K562 (cell line): ENCODE results near the gene DET1. TPM values are rescaled to one million over a fixed set of nuclear protein-coding genes. Genes with fewer than 3 reads are reported as not detected.

ENCODE experiments used
- KDM4B ChIP-seq, 2 experiments: fragments of 450-650 bp in 1 of 2; sonication (generic) in 1 of 2; IDR thresholded peaks; 2 replicates each; pipeline ENCODE4 v1.6.1; 2016 to 2017; ENCODE audit warnings: borderline replicate concordance in 2 of 2, antibody characterized with exemption in 1 of 2, low read depth in 1 of 2, mild to moderate bottlenecking in 1 of 2
- MGA ChIP-seq: fragments of 450-650 bp; IDR thresholded peaks from 2 replicates; pipeline ENCODE4 v1.6.1; 2016; ENCODE audit warnings: mild to moderate bottlenecking, moderate library complexity
- SMARCA5 ChIP-seq: fragments of 450-650 bp; IDR thresholded peaks from 2 replicates; pipeline ENCODE4 v1.6.1; 2016
- polyA plus RNA-seq, 8 experiments: library from polyadenylated mRNA; depleted of rRNA in 4 of 8; stranded (reverse) in 5 of 8; unstranded in 3 of 8; fragments of >200 nt; fragmentation: Nextera tagmentation in 2 of 8; fragmentation: Illumina TruSeq in 1 of 8; extraction: Ambion mirVana in 2 of 8; extraction: Trizol in 1 of 8; gene quantifications; 2 replicates each; pipeline versions ENCODE4 v1.2.1 to v1.2.3, GENCODE V29; 2011 to 2014; ENCODE audit warnings: inconsistent platforms in 1 of 8, missing spikeins in 1 of 8
- total RNA-seq, 7 experiments: library from RNA; depleted of rRNA in 6 of 7; stranded (reverse); fragments of >200 nt in 6 of 7; fragmentation: Illumina TruSeq in 2 of 7; extraction: Trizol in 2 of 7; gene quantifications; 2 replicates each; pipeline versions ENCODE4 v1.2.1 to v1.2.3, GENCODE V29; 2011 to 2021; ENCODE audit warnings: low replicate concordance in 1 of 7

The DET1 gene
- total and polyA plus RNA-seq, 9 of the 15 experiments (the other 6 are each of a cell fraction or from before 2014, with no cell fraction given), result 4.2 to 8.1 (median 6.0) TPM

- TF ChIP-seq MGA, result no peak
- no peak for TF ChIP-seq SMARCA5
- no peak for TF ChIP-seq KDM4B (IDR thresholded peaks at IDR 0.05; ENCODE audit: borderline replicate concordance in 2 of 2, low read depth in 1 of 2)
- TF ChIP-seq, all 486 proteins: peak for 0
These were observed 52.6 kb downstream of the DET1 start (continued) for GRCh38 chr15:88493844-88494243.
